Transverse colon (tissue), 4 donors: ENCODE data around the gene CATSPERE. TPM values are rescaled to one million over a fixed set of nuclear protein-coding genes. Genes with fewer than 3 reads are reported as not detected.
"Not testable (repeated sequence)": the region's sequence is repeated elsewhere in the genome, so short reads cannot be mapped to it uniquely, and the experiment has no call there.

Experiments used
- DNase-seq: peaks from one replicate; pipeline ENCODE4 v3.0.0-alpha.2; 2019
- H3K27ac ChIP-seq, 4 donors: fragments of 200-600 bp; sonication (generic); 2 replicates each; pipeline ENCODE4 v1.5.1; 2016 to 2018; ENCODE audit warnings: inconsistent platforms in 4 of 4
- H3K27me3 ChIP-seq: fragments of 200-600 bp; sonication (generic); 2 replicates; pipeline ENCODE4 v1.5.1; 2017; ENCODE audit warnings: inconsistent platforms
- H3K36me3 ChIP-seq, 4 donors: fragments of 200-600 bp; sonication (generic); 2 replicates each; pipeline ENCODE4 v1.5.1; 2017 to 2019; ENCODE audit warnings: inconsistent platforms in 4 of 4
- H3K4me1 ChIP-seq, 4 donors: fragments of 200-600 bp; sonication (generic); 2 replicates each; pipeline ENCODE4 v1.5.1; 2017 to 2020; ENCODE audit warnings: inconsistent platforms in 4 of 4
- H3K4me3 ChIP-seq, 4 donors: fragments of 200-600 bp; sonication (generic); 1 replicate in 1 of 4; 2 replicates in 3 of 4; pipeline versions ENCODE4 v1.5.1 to v1.6.1; 2017 to 2019; ENCODE audit warnings: inconsistent platforms in 4 of 4
- H3K9me3 ChIP-seq, 2 donors: fragments of 200-600 bp; sonication (generic); 2 replicates each; pipeline ENCODE4 v1.5.1; 2017 to 2019; ENCODE audit warnings: inconsistent platforms in 2 of 2
- CTCF ChIP-seq, 5 experiments: fragments of 200-600 bp in 3 of 5; fragments of 450-650 bp in 2 of 5; sonication (generic) in 3 of 5; IDR thresholded peaks; 1 replicate in 2 of 5; 2 replicates in 3 of 5; pipeline ENCODE4 v1.5.1; 2016 to 2017; ENCODE audit warnings: antibody characterized with exemption in 5 of 5, inconsistent platforms in 3 of 5, mild to moderate bottlenecking in 2 of 5, moderate library complexity in 1 of 5
- EP300 ChIP-seq: sonication (generic); formaldehyde crosslinking; IDR thresholded peaks from one replicate; pipeline ENCODE4 v1.6.1; 2017; ENCODE audit warnings: antibody characterized with exemption, low read depth
- POLR2A ChIP-seq: fragments of 450-650 bp; IDR thresholded peaks from one replicate; pipeline ENCODE4 v1.6.1; 2016; ENCODE audit warnings: antibody characterized with exemption, mild to moderate bottlenecking, moderate library complexity
- POLR2AphosphoS5 ChIP-seq, 3 donors: sonication (generic); formaldehyde crosslinking; IDR thresholded peaks; one replicate each; pipeline ENCODE4 v1.6.1; 2016; ENCODE audit warnings: antibody characterized with exemption in 3 of 3
- WGBS, 2 donors: methylation state at CpG; one replicate each; pipeline ENCODE4 v1.1.5; 2018; ENCODE audit warnings: low coverage in 1 of 2; 5-methylcytosine and 5-hydroxymethylcytosine counted together
- in situ Hi-C, 4 donors: fragments of 200-750 bp; cut with MboI; loops; one replicate each; pipeline versions ENCODE4 v1.15.0 to v1.15.1; 2017; ENCODE audit warnings: low sequenced_read_pairs in 3 of 4, low pct_ligation_motif_present in 1 of 4, low pct_unique_long_range_greater_than_20kb in 1 of 4
- intact Hi-C: fragments of 100-400 bp; cut with DNase I; formaldehyde crosslinking; loops from one replicate; pipeline ENCODE4 v1.15.1; 2023; ENCODE audit warnings: low total_unique reads
- total RNA-seq, 4 donors: library from RNA; depleted of rRNA; stranded (reverse); fragments of >200 nt; gene quantifications; one replicate each; pipeline ENCODE4 v1.1.0, GENCODE V29; 2016

The CATSPERE gene
- total RNA-seq, 4 donors from 2014 or later, result 0.55 to 2.7 TPM; not detected in 2

DNA sequence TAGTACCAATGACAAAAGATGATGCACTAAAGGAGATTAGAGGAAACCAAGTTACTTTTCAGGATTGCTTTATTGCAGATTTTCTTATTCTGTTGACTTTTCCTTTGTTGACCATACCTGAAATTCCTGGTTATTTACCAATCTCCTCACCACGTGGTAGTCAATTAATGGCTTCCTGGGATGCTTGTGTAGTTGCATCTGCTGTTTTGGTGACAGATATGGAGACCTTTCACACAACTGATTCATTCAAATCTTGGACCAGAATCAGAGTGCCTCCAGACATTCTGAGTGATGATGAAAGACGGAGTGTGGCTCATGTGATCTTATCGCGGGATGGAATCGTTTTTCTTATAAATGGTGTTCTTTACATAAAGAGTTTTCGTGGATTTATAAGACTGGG lies 91.3 kb downstream of the CATSPERE start:
- H3K4me3 ChIP-seq, result no peak overlapping the region
- peaks cover 13 to 16% of the 10 kb centered on the region in 2 donors for H3K9me3 ChIP-seq
- H3K4me1 ChIP-seq, result no peaks in the 10 kb centered on the region
- intact Hi-C loops, result no loop called here
- no peak overlapping the region for H3K27ac ChIP-seq
- no peaks in the 10 kb centered on the region for H3K36me3 ChIP-seq
- TF ChIP-seq POLR2AphosphoS5 (IDR thresholded peaks at IDR 0.05), result no peak
- no peak for TF ChIP-seq EP300
- TF ChIP-seq POLR2A, result no peak
- no peak for TF ChIP-seq CTCF (IDR thresholded peaks at IDR 0.05)
- DNase-seq, result no peak
- in situ Hi-C loops, result no loop called here
- 63 to 81% methylated on average over 6 of the region's 6 CpGs for whole genome bisulfite sequencing, 2 donors
- no peaks in the 10 kb centered on the region for H3K27me3 ChIP-seq

DNA sequence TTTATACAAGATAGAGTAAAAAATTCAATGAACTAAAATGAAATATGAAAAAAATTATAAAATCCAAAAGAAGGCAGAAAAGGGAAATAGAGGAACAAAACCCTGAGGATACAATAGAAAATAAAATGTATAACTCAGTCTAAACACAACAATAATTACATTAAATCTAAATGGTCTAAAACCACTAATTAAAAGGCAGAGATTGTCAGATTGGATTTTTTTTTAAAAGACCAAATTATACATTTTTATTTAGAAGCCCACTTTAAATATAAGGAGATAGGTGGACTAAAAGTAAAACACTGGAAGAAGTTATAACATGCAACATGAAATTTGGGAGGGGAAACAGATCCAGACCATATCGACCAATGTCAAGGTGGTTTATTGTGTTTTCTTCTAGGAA lies 95.2 kb downstream of the CATSPERE start:
- no peak for DNase-seq
- Histone ChIP-seq H3K4me3 (no peak overlapping the region), H3K27me3 (no peaks in the 10 kb centered on the region), H3K36me3 (no peaks in the 10 kb centered on the region), H3K27ac (no peak overlapping the region), H3K9me3 (peaks cover 13 to 16% of the 10 kb centered on the region in 2 donors), H3K4me1 (no peaks in the 10 kb centered on the region)
- WGBS, 2 donors, result 94 to 96% methylated on average over 1 of the region's 1 CpG
- intact Hi-C loops (no loop called here), in situ Hi-C loops (no loop called here)
- TF ChIP-seq EP300 (no peak), POLR2AphosphoS5 (IDR thresholded peaks at IDR 0.05) (no peak), POLR2A (no peak), CTCF (IDR thresholded peaks at IDR 0.05) (no peak)

DNA sequence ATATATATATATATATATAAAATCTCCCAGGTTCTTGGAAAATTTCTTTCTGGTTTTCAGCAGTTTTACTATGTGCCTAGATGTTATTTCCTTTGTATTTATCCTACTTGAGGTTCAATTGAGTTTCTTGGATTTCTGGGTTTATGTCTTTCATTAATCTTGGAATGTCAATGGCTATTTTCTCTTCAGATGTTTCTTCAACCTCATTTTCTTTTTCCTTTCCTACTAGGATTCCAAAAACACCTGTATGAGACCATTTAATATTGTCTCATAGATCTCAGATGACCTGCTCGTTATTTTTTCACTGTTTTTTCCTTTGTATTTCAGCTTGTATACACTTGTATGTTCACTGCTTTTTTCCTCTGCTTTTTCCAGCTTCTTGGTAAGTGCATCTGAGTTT lies 96.5 kb downstream of the CATSPERE start:
- no peaks in the 10 kb centered on the region for H3K36me3 ChIP-seq
- WGBS, 2 donors, result 25 to 79% methylated on average over 1 of the region's 1 CpG

DNA sequence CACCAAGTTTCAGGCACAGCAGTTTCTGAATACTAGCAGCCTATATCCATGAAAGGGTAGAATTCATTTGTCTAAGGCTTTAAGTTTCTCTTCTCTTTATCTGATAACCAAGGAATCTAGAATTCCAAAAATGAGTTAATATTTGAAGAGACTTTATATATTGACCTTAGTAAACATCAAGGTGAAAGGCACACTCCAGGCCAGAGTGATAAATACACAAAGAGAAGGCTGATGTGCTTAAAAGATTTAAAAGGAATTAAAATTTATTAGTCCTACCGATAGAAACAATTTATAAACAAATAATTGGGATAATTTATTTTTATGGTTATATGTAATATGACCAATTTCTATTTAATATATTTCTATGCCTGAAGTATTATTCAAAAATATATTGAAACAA lies 98.5 kb downstream of the CATSPERE start:
- no peaks in the 10 kb centered on the region for H3K4me1 ChIP-seq
- DNase-seq, result no peak
- H3K36me3 ChIP-seq, result no peaks in the 10 kb centered on the region
- H3K9me3 ChIP-seq, result peaks cover 13 to 16% of the 10 kb centered on the region in 2 donors
- H3K27ac ChIP-seq, result no peak overlapping the region
- TF ChIP-seq EP300 (no peak), POLR2AphosphoS5 (IDR thresholded peaks at IDR 0.05) (no peak)
- in situ Hi-C loops (no loop called here), intact Hi-C loops (no loop called here)
- H3K4me3 ChIP-seq, result no peak overlapping the region
- no peaks in the 10 kb centered on the region for H3K27me3 ChIP-seq
- WGBS, 2 donors, result 65 to 84% methylated on average over 1 of the region's 1 CpG

More for the DNA sequence above, 96.5 kb downstream of the CATSPERE start:
- Histone ChIP-seq H3K4me1 (no peaks in the 10 kb centered on the region), H3K27ac (no peak overlapping the region), H3K4me3 (no peak overlapping the region), H3K27me3 (no peaks in the 10 kb centered on the region), H3K9me3 (peaks cover 13 to 16% of the 10 kb centered on the region in 2 donors)
- intact Hi-C loops (no loop called here), in situ Hi-C loops (no loop called here)
- TF ChIP-seq CTCF (IDR thresholded peaks at IDR 0.05) (no peak), EP300 (no peak), POLR2AphosphoS5 (IDR thresholded peaks at IDR 0.05) (no peak), POLR2A (no peak)
- no peak for DNase-seq

DNA sequence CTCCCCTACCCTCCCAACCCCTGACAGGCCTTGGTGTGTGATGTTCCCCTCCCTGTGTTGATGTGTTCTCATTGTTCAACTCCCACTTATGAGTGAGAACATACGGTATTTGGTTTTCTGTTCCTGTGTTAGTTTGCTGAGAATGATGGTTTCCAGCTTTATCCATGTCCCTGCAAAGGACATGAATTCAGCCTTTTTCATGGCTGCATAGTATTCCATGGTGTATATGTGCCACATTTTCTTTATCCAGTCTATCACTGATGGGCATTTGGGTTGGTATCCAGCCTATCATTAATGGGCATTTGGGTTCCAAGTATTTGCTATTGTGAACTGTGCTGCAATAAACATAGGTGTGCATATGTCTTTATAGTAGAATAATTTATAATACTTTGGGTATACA lies 101.8 kb downstream of the CATSPERE start:
- H3K4me1 ChIP-seq, intact Hi-C loops, H3K27ac ChIP-seq, H3K27me3 ChIP-seq, H3K4me3 ChIP-seq, H3K36me3 ChIP-seq, H3K9me3 ChIP-seq, DNase-seq, in situ Hi-C loops: not testable (repeated sequence)
- WGBS, 2 donors, result 96 to 100% methylated on average over 1 of the region's 1 CpG
